Measurements from ENCODE around the gene MBTPS1. TPM values are rescaled to one million over a fixed set of nuclear protein-coding genes. Genes with fewer than 3 reads are reported as not detected.
A peak's percentile ranks its signal among the peaks of the same experiment; 100 is the strongest.

The MBTPS1 gene
- total and polyA plus RNA-seq, 4 donors = 45.5 to 130 (median 68.0) TPM

DNA sequence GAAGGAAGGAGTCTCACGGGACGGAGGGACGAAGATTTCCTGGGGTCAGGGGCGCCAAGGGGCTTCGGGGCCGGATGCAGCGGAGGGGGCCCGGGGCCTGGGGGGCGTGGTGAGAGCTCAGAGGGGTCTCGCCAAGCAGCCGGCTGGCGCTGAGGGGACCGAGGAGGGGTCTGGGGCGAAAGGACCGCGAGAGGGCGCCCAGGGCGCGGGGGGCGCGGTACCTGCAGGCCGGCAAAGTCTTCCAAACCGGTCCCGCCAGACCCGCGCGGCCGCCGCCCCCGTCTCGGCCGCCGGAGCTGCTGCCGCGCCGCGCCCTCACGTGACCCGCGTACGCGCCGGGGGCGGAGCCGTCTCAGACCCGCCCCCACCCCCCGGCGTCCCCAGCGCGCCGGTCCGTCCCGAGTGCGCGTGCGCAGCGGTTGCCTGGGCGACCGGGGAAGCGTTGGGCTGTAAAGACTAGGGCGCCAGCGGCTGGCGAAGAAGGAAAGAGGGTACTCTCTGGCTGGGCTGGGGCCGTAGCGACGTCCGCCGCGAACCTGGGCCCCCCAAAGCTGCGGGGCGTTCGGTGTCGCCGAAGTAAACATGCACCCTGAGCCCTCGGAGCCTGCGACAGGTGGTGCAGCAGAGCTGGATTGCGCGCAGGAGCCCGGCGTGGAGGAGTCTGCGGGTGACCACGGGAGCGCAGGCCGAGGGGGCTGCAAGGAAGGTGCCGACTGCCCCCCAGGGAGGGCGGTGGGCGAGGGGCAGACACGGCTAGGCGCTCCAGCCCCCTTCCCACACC, 28.3 kb upstream of the MBTPS1 start, which contains the start of the genes DNAAF1 and HSDL1:
DNAAF1 (plus strand) TSS at position 450 of the 781 bp plus-strand sequence; CDS start at position 583, 133 bp downstream.
HSDL1 (minus strand) TSS at position 319 of the 781 bp plus-strand sequence. CDS start 13,856 bp downstream, outside the sequence.
- Histone ChIP-seq H3K27me3 (ENCODE audit: control insufficient read depth in 3 of 3, insufficient read depth in 3 of 3, low read length in 2 of 3) (no peaks in the 10 kb centered on the region), H3K27ac (ENCODE audit: low read depth in 1 of 2, low read length in 1 of 2) (peak within 1 kb of the TSS; percentile 52 to 56), H3K4me3 (peak within 1 kb of the TSS; percentile 66), H3K9ac (ENCODE audit: insufficient read depth in 1 of 2, low read length in 2 of 2) (peak within 1 kb of the TSS; percentile 8 to 37), H3K4me1 (ENCODE audit: control insufficient read depth in 5 of 5, insufficient read depth in 5 of 5, low read length in 5 of 5) (peaks cover 0 to 7% (median 5%) of the 10 kb centered on the region in 5 donors), H3K9me3 (ENCODE audit: control insufficient read depth in 4 of 4, insufficient read depth in 3 of 4, low read length in 3 of 4) (no peaks in the 10 kb centered on the region), H3K36me3 (ENCODE audit: control insufficient read depth in 4 of 4, insufficient read depth in 4 of 4, low read length in 4 of 4) (no peaks in the 10 kb centered on the region)
- 0 to 1% methylated on average over 79 to 89 of the region's 89 CpGs for WGBS, 2 donors
- ATAC-seq (ENCODE audit: insufficient read depth, low FRiP score) (peak; percentile 98), DNase-seq (peak; percentile 92 to 94 (median 94))
- TF ChIP-seq, protein P1, sequence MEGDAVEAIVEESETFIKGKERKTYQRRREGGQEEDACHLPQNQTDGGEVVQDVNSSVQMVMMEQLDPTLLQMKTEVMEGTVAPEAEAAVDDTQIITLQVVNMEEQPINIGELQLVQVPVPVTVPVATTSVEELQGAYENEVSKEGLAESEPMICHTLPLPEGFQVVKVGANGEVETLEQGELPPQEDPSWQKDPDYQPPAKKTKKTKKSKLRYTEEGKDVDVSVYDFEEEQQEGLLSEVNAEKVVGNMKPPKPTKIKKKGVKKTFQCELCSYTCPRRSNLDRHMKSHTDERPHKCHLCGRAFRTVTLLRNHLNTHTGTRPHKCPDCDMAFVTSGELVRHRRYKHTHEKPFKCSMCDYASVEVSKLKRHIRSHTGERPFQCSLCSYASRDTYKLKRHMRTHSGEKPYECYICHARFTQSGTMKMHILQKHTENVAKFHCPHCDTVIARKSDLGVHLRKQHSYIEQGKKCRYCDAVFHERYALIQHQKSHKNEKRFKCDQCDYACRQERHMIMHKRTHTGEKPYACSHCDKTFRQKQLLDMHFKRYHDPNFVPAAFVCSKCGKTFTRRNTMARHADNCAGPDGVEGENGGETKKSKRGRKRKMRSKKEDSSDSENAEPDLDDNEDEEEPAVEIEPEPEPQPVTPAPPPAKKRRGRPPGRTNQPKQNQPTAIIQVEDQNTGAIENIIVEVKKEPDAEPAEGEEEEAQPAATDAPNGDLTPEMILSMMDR (IDR thresholded peaks at IDR 0.05; ENCODE audit: control extremely low read depth, extremely low read depth) = no peak

DNA sequence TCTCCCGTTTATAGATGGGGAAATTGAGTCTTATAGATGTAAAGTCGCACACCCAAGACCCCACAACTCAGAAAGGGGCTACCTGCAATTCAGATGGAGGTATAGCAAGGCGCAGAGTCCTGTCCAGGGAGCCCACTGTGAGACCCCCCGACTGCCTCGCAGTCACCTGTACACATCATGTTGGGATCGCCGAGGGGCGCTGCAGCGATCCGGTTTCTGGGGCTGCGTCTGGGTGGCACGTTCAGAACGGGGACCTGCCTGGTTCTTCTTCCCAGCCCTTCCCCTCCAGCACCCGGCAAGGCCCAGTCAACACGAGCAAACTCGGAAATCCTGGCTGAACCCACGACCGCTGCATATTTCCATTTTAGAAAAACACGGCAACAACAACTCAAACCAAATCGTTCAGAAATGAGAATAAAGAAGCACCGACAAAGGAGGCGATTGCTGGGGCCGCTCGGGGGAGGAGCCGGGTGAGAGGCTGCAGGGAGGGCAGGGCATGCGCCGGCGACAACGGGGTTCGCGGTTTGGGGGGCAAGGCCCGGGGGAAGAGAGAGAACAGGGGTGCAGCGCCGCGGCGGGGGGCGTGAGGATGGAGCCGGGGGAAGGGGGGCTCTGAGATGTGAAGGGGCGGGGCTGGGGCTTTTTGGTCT, 27.6 kb upstream of the MBTPS1 start:
- no peaks in the 10 kb centered on the region for H3K9me3 ChIP-seq (ENCODE audit: control insufficient read depth in 4 of 4, insufficient read depth in 3 of 4, low read length in 3 of 4)
- peak; percentile 37 to 46 (median 39) for DNase-seq
- H3K36me3 ChIP-seq (ENCODE audit: control insufficient read depth in 4 of 4, insufficient read depth in 4 of 4, low read length in 4 of 4) = no peaks in the 10 kb centered on the region
- peak overlapping the region; percentile 35 to 52 for H3K27ac ChIP-seq (ENCODE audit: low read depth in 1 of 2, low read length in 1 of 2)
- ATAC-seq (ENCODE audit: insufficient read depth, low FRiP score) = peak; percentile 31
- peaks cover 0 to 10% (median 5%) of the 10 kb centered on the region in 5 donors for H3K4me1 ChIP-seq (ENCODE audit: control insufficient read depth in 5 of 5, insufficient read depth in 5 of 5, low read length in 5 of 5)
- H3K9ac ChIP-seq (ENCODE audit: insufficient read depth in 1 of 2, low read length in 2 of 2) = peak overlapping the region; percentile 8 to 37
- WGBS, 2 donors = 1% methylated on average over 38 to 39 of the region's 39 CpGs
- H3K27me3 ChIP-seq (ENCODE audit: control insufficient read depth in 3 of 3, insufficient read depth in 3 of 3, low read length in 2 of 3) = no peaks in the 10 kb centered on the region
- H3K4me3 ChIP-seq = peak overlapping the region; percentile 66
- TF ChIP-seq, protein P1 (IDR thresholded peaks at IDR 0.05; ENCODE audit: control extremely low read depth, extremely low read depth) = no peak

DNA sequence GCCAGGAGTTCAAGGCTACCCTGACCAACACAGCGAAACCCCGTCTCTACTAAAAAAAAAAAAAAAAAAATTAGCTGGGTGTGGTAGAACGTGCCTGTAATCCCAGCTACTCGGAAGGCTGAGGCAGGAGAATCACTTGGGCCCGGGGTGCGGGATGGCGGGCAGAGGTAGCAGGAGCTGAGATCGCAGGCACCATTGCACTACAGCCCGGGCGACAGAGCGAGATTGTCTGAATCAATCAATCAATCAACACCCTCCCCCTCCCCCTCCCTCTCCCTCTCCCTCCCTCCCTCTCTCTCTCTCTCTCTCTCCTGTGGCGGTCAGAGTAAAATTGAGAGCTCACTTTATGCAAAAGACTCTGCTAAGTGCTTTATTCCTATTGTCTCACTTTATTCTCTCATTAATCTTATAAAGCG, 27.1 kb upstream of the MBTPS1 start:
- 33 to 52% methylated on average over 13 of the region's 13 CpGs for WGBS, 2 donors
- DNase-seq (peak in 2 of 3 donors; percentile 14 to 26), ATAC-seq (ENCODE audit: insufficient read depth, low FRiP score) (no peak)
- no peaks in the 10 kb centered on the region for H3K9me3 ChIP-seq (ENCODE audit: control insufficient read depth in 4 of 4, insufficient read depth in 3 of 4, low read length in 3 of 4)
- H3K27ac ChIP-seq (ENCODE audit: low read depth in 1 of 2, low read length in 1 of 2) = no peak overlapping the region
- peak overlapping the region in 1 of 2 donors; percentile 8 for H3K9ac ChIP-seq (ENCODE audit: insufficient read depth in 1 of 2, low read length in 2 of 2)
- TF ChIP-seq, protein P1 (IDR thresholded peaks at IDR 0.05; ENCODE audit: control extremely low read depth, extremely low read depth) = no peak
- peaks cover 0 to 15% (median 5%) of the 10 kb centered on the region in 5 donors for H3K4me1 ChIP-seq (ENCODE audit: control insufficient read depth in 5 of 5, insufficient read depth in 5 of 5, low read length in 5 of 5)
- no peak overlapping the region for H3K4me3 ChIP-seq
- no peaks in the 10 kb centered on the region for H3K27me3 ChIP-seq (ENCODE audit: control insufficient read depth in 3 of 3, insufficient read depth in 3 of 3, low read length in 2 of 3)
- H3K36me3 ChIP-seq (ENCODE audit: control insufficient read depth in 4 of 4, insufficient read depth in 4 of 4, low read length in 4 of 4) = no peaks in the 10 kb centered on the region

Measured in lung (tissue), 12 donors.